Small intestine (tissue), 7 donors: ENCODE measurements around the gene LPCAT4. TPM values are rescaled to one million over a fixed set of nuclear protein-coding genes. Genes with fewer than 3 reads are reported as not detected.

ENCODE experiments used
- DNase-seq, 2 donors: peaks; one replicate each; pipeline versions ENCODE4 v3.0.0 to v3.0.0-alpha.2; 2013
- FAIRE-seq: peaks from 2 replicates; lab custom pipeline; 2012; peaks lifted over from hg19 to GRCh38; lab: Jason Lieb, UNC
- H3K27ac ChIP-seq, 3 donors: one replicate each; pipeline ENCODE4 v1.5.1; 2013; ENCODE audit warnings: low read length in 2 of 3, mild to moderate bottlenecking in 2 of 3, control low read depth in 1 of 3, inconsistent platforms in 1 of 3, low read depth in 1 of 3, moderate library complexity in 1 of 3
- H3K27me3 ChIP-seq, 3 donors: one replicate each; pipeline ENCODE4 v1.6.1; 2013; ENCODE audit warnings: low read length in 3 of 3, inconsistent platforms in 1 of 3; ENCODE audit not compliant: control insufficient read depth in 3 of 3, insufficient read depth in 3 of 3
- H3K36me3 ChIP-seq, 3 donors: one replicate each; pipeline ENCODE4 v1.6.1; 2013; ENCODE audit warnings: low read length in 3 of 3, inconsistent platforms in 1 of 3, low read depth in 1 of 3, mild to moderate bottlenecking in 1 of 3, moderate library complexity in 1 of 3; ENCODE audit not compliant: control insufficient read depth in 3 of 3, insufficient read depth in 2 of 3
- H3K4me1 ChIP-seq, 3 donors: one replicate each; pipeline ENCODE4 v1.6.1; 2013; ENCODE audit warnings: low read length in 2 of 3, inconsistent platforms in 1 of 3, low read depth in 1 of 3, mild to moderate bottlenecking in 1 of 3, moderate library complexity in 1 of 3; ENCODE audit not compliant: control insufficient read depth in 3 of 3, insufficient read depth in 2 of 3
- H3K4me3 ChIP-seq, 3 donors: one replicate each; pipeline ENCODE4 v1.5.1; 2013; ENCODE audit warnings: low read length in 3 of 3, control low read depth in 1 of 3, inconsistent platforms in 1 of 3, low read depth in 1 of 3, mild to moderate bottlenecking in 1 of 3, moderate library complexity in 1 of 3
- H3K9me3 ChIP-seq, 2 donors: one replicate each; pipeline ENCODE4 v1.6.1; 2013; ENCODE audit warnings: low read depth in 1 of 2, low read length in 1 of 2; ENCODE audit not compliant: control insufficient read depth in 2 of 2, insufficient read depth in 1 of 2
- WGBS, 3 donors: extraction: QIAGEN DNeasy Blood & Tissue Kit; methylation state at CpG; one replicate each; pipeline ENCODE4 v1.1.7; 2013; 5-methylcytosine and 5-hydroxymethylcytosine counted together
- polyA plus RNA-seq, 4 donors: library from polyadenylated mRNA; stranded (reverse) in 3 of 4; unstranded in 1 of 4; fragments of 200-250 nt in 3 of 4; fragments of 120-200 nt in 1 of 4; gene quantifications; one replicate each; pipeline versions ENCODE4 v1.2.1 to v1.2.3, GENCODE V29; 2013
- donor health status: healthy with polysubstance abuse.
- donor health status: control.
- donor health status: control.
- donor health status: Bipolar disorder and iron deficiency.
- donor health status: healthy.

The LPCAT4 gene
- polyA plus RNA-seq, 4 donors: 19.7 to 85.0 (median 71.2) TPM

GRCh38 chr15:34311563-34311962 lies 55.4 kb downstream of the LPCAT4 start:
- FAIRE-seq (no peak), DNase-seq (no peak)
- 86 to 94% (median 89%) methylated on average over 1 of the region's 1 CpG for WGBS, 3 donors
- Histone ChIP-seq H3K4me1 (no peaks in the 10 kb centered on the region), H3K9me3 (no peaks in the 10 kb centered on the region), H3K4me3 (no peak overlapping the region), H3K27ac (no peak overlapping the region), H3K36me3 (peaks cover 2% of the 10 kb centered on the region in 3 donors), H3K27me3 (no peaks in the 10 kb centered on the region)

Other genes starting within 250 kb of the LPCAT4 start
- gene KATNBL1, start 157.1 kb downstream of the LPCAT4 start, polyA plus RNA-seq: 10 to 100 TPM in 3 of 4 donors, 1 to 10 TPM in 1; 8.6 to 40.3 (median 13.8) TPM
- gene EMC4, start 142.2 kb downstream of the LPCAT4 start, polyA plus RNA-seq: 100 to 1,000 TPM in 1 of 4 donors, 10 to 100 TPM in 3; 72.1 to 122 (median 81.4) TPM
- gene SLC12A6, start 29.4 kb downstream of the LPCAT4 start, polyA plus RNA-seq: 10 to 100 TPM in 1 of 4 donors, 1 to 10 TPM in 3; 3.5 to 26.0 (median 5.8) TPM
- gene NOP10, start 24.1 kb downstream of the LPCAT4 start, polyA plus RNA-seq: 100 to 1,000 TPM; 165 to 422 (median 337) TPM
- gene NUTM1, start 23.9 kb downstream of the LPCAT4 start, polyA plus RNA-seq: under 1 TPM in 2 of 4 donors, not detected in 2; 0.01 to 0.18 TPM
- gene GOLGA8A, start 70.6 kb upstream of the LPCAT4 start, polyA plus RNA-seq: 10 to 100 TPM in 3 of 4 donors, 1 to 10 TPM in 1; 6.5 to 67.6 (median 23.5) TPM
- 10 to 100 TPM in 3 of 4 donors, 1 to 10 TPM in 1; 7.6 to 77.4 (median 37.4) TPM for gene GOLGA8B, start 216.5 kb upstream of the LPCAT4 start, polyA plus RNA-seq